HG03039 (cell line): ENCODE results near the gene JMJD7.

Source experiments
- ATAC-seq: cut with Tn5 transposase; IDR thresholded peaks from one replicate; pipeline ENCODE4 v1.9.1; 2021; ENCODE audit warnings: mild to moderate bottlenecking, moderate library complexity; ENCODE audit not compliant: unreplicated experiment

Gene JMJD7

DNA sequence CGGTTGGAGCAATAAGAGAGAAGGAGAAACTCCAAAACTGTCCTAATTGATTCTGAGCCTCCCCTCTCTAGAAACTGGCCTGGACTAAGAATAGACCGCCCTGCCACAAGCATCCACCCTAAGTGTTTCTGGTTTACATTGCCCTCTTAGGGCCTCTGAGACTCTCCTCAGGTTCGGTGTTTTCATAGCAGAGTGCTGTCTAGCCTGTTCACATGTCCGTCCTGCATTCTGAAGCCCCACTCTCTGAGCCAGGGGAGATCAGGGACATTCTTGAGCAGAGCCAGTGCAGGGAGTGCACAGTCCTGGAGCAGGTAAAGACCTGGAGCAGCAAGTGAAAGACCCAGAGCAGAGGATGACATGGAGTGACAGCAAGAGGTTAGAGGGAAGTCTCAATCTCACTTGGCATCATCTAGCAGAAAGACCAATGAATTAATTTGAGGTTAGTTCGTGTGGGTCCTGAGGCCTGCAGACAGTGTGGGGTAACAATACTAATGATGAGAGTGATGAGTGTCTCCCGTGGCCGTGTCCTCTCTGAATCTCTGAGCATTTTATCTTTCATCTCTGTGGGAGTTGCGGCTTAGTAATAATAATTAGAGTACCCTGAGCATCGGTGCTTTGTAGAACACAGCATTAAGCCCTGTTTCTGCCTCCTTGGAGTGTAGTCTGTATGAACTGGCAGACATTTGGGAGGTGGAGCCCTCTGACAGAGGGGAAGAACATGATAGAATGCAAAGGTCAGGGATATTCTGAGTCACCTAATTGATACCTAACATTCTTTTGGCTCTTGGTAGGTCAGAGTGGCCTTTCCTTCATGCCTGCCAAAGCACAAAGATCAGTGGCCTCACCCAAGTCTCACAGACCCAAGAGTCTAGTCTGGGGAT lies 29.0 kb upstream of the JMJD7 start:
- ATAC-seq = no peak

DNA sequence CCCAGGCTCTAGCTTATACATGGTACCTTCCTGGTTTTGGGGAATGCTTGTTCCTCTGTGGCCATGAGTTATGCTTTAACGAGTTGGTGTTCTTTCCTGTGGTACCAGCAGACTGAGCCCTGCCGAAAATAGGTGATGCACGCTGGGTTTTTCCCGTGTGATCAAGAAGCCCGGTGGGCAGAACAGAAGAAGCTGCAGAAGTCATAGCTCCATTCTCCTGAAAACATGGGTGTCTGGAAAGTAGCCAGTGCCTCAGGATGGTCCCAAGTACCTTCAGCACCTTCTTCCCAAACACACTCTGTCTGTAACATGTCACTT lies 28.4 kb upstream of the JMJD7 start:
- no peak for ATAC-seq

DNA sequence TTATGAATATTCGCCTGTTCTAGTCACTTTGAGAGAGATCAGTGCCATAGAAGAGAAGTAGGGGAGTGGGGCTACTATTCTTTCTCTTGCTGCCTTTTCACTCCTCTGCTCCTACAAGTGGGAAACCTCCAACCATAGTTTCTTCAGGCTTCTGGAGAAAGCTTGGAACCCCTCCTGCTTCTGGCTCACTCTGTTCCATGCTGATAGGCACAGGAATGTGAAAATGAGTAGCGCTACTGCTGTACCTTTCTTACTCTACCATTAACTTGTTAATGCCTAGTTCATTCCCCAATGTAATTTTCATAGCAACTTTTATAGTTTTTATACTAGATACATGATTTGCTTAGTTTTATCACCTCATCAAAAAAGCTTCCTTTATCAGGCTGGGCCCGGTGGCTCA lies 26.7 kb upstream of the JMJD7 start:
- no peak for ATAC-seq

DNA sequence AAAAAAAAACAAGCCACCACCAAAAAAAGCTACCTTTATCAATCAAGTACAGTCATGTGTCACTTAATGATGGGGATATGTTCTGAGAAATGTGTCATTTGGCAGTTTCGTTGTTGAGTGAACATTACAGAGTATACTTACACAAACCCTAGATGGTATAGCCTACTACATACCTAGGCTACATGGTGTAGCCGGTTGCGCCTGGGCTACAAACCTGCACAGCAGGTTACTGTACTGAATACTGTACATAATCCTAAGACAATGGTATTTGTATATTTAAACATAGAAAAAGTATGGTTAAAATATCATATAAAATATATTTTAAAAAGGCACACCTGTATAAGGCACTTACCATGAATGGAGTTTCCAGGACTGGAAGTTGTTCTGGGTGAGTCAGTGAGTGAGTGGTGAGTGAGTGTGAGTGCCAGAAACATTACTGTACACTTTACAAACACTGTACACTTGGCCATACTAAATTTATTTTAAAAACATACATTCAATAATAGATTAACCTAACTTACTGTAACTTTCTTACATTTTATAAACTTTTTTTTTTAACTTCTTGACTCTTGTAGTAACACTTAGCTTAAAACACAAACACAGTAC lies 25.9 kb upstream of the JMJD7 start:
- ATAC-seq = no peak

DNA sequence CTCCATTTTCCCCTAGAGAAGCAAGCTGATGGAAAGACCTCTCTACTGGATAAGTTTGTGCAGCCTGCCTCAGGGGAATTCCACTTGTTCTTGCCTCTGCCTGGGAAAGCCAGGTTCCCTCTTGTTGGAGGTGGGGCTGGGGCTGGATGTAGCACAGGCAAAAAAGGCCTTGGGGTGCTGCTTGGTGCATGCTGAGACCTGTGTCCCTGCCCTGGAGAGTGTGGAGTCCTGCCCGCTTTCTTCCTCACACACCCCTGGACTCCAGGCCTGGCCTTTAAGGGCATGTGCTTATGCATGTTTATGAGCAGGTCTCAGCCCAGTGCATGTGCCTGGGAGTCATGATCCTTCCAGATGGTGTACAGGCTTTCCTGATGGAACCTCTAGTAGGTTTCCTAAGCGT lies 23.5 kb upstream of the JMJD7 start:
- no peak for ATAC-seq

- ATAC-seq = no peak
These were observed 22.8 kb upstream of the JMJD7 start for GRCh38 chr15:41804916-41805666.

DNA sequence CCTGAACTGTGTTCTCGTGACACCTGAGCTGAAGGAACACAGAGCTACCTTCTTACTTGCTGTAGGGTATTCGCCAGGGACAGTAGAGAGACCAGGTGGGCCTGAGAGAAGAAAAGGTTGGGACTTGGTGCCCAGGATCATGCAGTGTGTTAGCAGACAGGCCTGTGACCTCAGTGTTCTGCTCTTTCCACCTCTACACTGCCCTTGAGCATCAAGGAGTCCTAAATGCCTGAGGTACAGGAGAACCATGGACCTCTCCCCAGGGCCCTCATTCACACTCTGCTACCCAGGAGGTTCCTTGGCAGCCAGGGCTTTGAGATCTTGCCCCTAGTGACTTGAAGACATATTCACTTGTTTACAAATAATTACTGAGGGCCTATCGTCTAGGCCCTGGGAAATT lies 22.2 kb upstream of the JMJD7 start:
- ATAC-seq = no peak

GRCh38 chr15:41806291-41807181 lies 21.4 kb upstream of the JMJD7 start:
- no peak for ATAC-seq

DNA sequence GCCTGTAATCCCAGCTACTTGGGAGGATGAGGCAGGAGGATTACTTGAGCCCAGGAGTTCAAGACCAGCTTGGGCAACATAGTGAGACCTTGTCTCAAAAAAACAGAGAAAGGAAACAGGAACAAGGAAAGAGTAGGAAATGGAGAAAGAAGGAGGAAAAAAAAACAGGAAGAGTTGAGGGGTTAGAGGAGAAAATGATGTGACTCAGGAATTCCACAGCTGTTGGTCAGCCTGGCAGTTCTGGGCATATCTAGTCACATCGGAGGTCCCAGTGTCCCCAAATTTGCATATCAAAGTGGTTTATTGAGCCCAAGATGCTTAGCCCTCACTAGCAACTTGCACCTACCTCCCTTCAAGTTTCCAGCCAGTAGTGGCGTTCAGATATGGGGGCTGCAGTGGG lies 18.8 kb upstream of the JMJD7 start:
- no peak for ATAC-seq

GRCh38 chr15:41809526-41810220 lies 18.2 kb upstream of the JMJD7 start:
- ATAC-seq = no peak

GRCh38 chr15:41810651-41811431 lies 17.1 kb upstream of the JMJD7 start:
- ATAC-seq = no peak

- no peak for ATAC-seq
These were observed 16.3 kb upstream of the JMJD7 start for GRCh38 chr15:41811432-41812195.

DNA sequence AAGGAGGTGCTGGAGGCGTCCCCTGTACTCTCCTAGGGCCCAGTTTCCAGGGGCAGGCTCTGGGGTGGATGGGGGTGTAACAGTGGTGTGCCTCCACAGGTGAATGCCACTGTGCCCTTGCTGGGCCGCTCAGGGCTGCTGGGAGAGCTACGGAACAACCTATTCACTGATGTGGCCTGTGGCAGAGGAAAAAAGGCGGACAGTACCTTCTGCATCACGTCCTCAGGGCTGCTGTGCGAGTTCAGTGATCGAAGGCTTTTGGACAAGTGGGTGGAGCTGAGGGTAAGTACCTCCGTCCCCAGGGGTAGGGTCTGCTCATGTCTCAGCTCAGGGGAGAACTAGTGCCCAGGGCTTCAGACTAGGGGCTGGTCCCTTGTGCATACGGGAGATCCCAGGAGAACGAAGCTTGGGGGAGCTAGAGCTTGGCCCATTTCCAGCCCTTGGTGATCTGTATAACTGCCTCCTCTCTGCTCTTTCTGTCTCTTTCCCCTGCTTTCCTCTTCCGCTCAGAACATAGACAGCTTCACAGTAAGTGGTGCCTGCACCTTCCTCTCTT lies 15.0 kb upstream of the JMJD7 start:
- ATAC-seq = no peak

DNA sequence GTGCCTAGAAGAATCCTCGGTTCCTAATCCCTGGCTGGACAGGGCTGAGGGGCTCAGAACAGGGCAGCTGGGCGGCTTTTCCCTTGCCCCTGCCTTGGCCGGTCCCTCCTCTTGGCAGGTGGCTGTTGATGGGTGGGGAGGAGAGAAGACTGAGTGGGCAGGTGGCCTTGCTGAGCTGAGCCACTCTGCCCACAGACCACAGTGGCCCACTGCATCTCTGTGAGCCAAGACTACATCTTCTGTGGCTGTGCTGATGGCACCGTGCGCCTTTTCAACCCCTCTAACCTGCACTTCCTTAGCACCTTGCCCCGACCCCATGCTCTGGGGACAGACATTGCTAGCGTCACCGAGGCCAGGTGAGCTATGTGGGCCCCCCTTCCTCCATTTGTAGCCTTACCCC lies 14.5 kb upstream of the JMJD7 start:
- no peak for ATAC-seq

DNA sequence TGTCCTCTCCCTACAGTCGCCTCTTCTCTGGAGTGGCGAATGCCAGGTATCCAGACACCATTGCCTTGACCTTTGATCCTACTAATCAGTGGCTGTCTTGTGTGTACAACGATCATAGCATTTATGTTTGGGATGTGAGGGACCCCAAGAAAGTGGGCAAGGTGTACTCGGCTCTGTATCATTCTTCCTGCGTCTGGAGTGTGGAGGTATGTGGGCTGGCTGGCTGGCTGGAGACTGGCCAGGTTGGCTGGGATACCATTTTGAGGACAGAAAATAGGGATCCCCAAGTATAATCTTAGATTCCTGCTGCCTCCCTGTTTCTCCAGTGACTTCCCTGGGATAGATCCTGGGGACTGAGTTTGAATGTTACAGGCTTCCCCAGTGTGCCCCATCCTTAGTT lies 13.4 kb upstream of the JMJD7 start:
- no peak for ATAC-seq

DNA sequence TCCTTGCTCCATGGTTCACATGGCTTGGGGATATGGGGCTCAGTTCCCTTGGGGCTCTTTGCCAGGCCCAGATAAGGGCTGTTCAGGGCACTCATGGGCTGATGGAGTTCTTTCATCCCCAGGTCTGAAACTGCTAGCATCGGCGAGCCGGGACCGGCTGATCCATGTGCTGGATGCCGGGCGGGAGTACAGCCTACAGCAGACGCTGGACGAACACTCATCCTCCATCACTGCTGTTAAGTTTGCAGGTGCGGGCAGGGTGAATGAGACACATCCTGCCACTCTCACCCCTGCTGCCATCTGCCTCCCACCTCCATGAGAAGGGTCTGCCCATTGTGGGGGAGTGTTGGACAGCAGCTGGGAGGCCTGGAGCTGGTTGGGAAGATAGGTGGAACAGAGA lies 11.1 kb upstream of the JMJD7 start:
- ATAC-seq = no peak

- no peak for ATAC-seq
These were observed 10.6 kb upstream of the JMJD7 start for GRCh38 chr15:41817327-41817726.

DNA sequence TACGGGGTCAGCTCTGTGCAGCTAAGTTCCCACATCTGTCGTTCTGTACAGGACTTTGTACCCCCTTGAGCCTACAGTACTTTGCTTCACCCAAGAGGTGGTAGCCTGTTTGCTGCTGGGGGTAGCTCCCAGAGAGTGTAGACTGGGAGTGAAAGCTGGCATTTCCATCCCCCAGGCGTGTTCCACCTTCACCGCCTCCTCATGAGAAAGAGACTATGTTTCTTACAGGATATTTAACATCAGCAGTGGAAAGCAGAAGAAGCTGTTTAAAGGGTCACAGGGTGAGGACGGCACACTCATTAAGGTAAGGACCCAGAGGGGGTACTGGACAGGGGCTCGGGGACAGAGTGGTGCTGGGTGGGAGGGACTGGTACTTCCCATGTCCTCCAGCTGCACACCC lies 10.1 kb upstream of the JMJD7 start:
- no peak for ATAC-seq
